AG04449 (cell line): ENCODE measurements around the gene GPR55.

ENCODE experiments used
- CTCF ChIA-PET: fragments of 350-600 bp; formaldehyde crosslinking; extraction: SDS; loops from one replicate; lab custom pipeline; 2021; ENCODE audit warnings: antibody characterized with exemption; lab: Yijun Ruan, JAX
- POLR2A ChIA-PET: fragments of 400-600, 350-600 bp; formaldehyde crosslinking; extraction: SDS; loops from one replicate; lab custom pipeline; 2020; ENCODE audit warnings: antibody characterized with exemption, inconsistent platforms; lab: Yijun Ruan, JAX
- DNase-seq: peaks from one replicate; pipeline ENCODE4 v3.0.0-alpha.2; 2010; ENCODE audit warnings: low read depth, low spot score
- H3K4me3 ChIP-seq: 2 replicates; pipeline ENCODE4 v1.5.1; 2011; ENCODE audit warnings: low read depth, mild to moderate bottlenecking, control low read depth, low read length
- CTCF ChIP-seq: IDR thresholded peaks from one replicate; pipeline ENCODE4 v1.5.1; 2011; ENCODE audit warnings: mild to moderate bottlenecking, moderate library complexity, low read length, control low read depth, inconsistent platforms; ENCODE audit not compliant: insufficient read depth; ENCODE audit errors: missing control alignments

Gene GPR55

GRCh38 chr2:230910546-230911177 lies 14.4 kb downstream of the GPR55 start:
- CTCF ChIA-PET, result interaction anchor here (1.6 to 15.7 kb wide), 4 partner anchors 9 to 142 kb away, joined by 3 to 330 read pairs (median 14); no protein-coding TSS in a partner anchor
- TF ChIP-seq CTCF, result no peak
- H3K4me3 ChIP-seq, result no peak overlapping the region
- POLR2A ChIA-PET, result no interaction called here
- no peak for DNase-seq

GRCh38 chr2:230909841-230910545 lies 15.0 kb downstream of the GPR55 start:
- ChIA-PET CTCF (interaction anchor here (1.0 to 15.7 kb wide), 3 partner anchors 9 to 143 kb away, joined by 3 to 330 read pairs (median 11); no protein-coding TSS in a partner anchor), POLR2A (no interaction called here)
- DNase-seq, result no peak
- no peak overlapping the region for H3K4me3 ChIP-seq
- no peak for TF ChIP-seq CTCF

- CTCF ChIA-PET, result interaction anchor here (0.8 to 15.7 kb wide), 5 partner anchors 9 to 144 kb away, joined by 3 to 330 read pairs (median 3); no protein-coding TSS in a partner anchor
- POLR2A ChIA-PET, result no interaction called here
These were observed 16.3 kb downstream of the GPR55 start for GRCh38 chr2:230908595-230909191.

GRCh38 chr2:230908092-230908594 lies 16.9 kb downstream of the GPR55 start:
- no peak overlapping the region for H3K4me3 ChIP-seq
- ChIA-PET CTCF (interaction anchor here (0.8 to 15.7 kb wide), 5 partner anchors 10 to 145 kb away, joined by 3 to 330 read pairs (median 3); no protein-coding TSS in a partner anchor), POLR2A (no interaction called here)
- DNase-seq, result no peak
- no peak for TF ChIP-seq CTCF

More at GRCh38 chr2:230908595-230909191, 16.3 kb downstream of the GPR55 start:
- DNase-seq, result peak; percentile 12
- H3K4me3 ChIP-seq, result no peak overlapping the region
- no peak for TF ChIP-seq CTCF

GRCh38 chr2:230907361-230908091 lies 17.5 kb downstream of the GPR55 start:
- POLR2A ChIA-PET, result no interaction called here
- CTCF ChIA-PET, result interaction anchor here (0.9 to 15.7 kb wide), 5 partner anchors 11 to 144 kb away, joined by 3 to 330 read pairs (median 3); no protein-coding TSS in a partner anchor

More at GRCh38 chr2:230907361-230908091, 17.5 kb downstream of the GPR55 start:
- no peak for DNase-seq
- H3K4me3 ChIP-seq, result no peak overlapping the region
- TF ChIP-seq CTCF, result no peak
